Endothelial cell of umbilical vein (primary cell): Measurements from ENCODE around the gene SLC7A8. TPM values are rescaled to one million over a fixed set of nuclear protein-coding genes. Genes with fewer than 3 reads are reported as not detected.

Experiments
- BruUV-seq: library from RNA; stranded (reverse); fragments of 400-500 nt; replicated peaks from 2 replicates; lab custom pipeline; 2021; lab: Mats Ljungman, UMichigan
- CTCF ChIA-PET: fragments of 300-600, 350-600 bp; sonication (Branson Sonifier 250); formaldehyde crosslinking; loops from one replicate; lab custom pipeline; 2021; ENCODE audit warnings: antibody characterized with exemption, inconsistent platforms; lab: Charles Lee
- POLR2A ChIA-PET: fragments of 300-600, 350-600 bp; sonication (Branson Sonifier 250); formaldehyde crosslinking; loops from one replicate; lab custom pipeline; 2021; ENCODE audit warnings: antibody characterized with exemption, inconsistent platforms; lab: Charles Lee
- DNase-seq: peaks from one replicate; pipeline ENCODE4 v3.0.0-alpha.2; 2011; ENCODE audit warnings: low read depth, low spot score
- FAIRE-seq: peaks from 2 replicates; lab custom pipeline; 2011; peaks lifted over from hg19 to GRCh38; lab: Jason Lieb, UNC
- H2AFZ ChIP-seq: 2 replicates; pipeline ENCODE4 v1.6.0; 2012; ENCODE audit warnings: low read depth, low read length, control low read depth, inconsistent platforms
- H3K27ac ChIP-seq: 2 replicates; pipeline ENCODE4 v1.5.1; 2011; ENCODE audit warnings: low read depth, mild to moderate bottlenecking, control low read depth, low read length, moderate library complexity; ENCODE audit not compliant: insufficient read depth
- H3K27me3 ChIP-seq, 2 experiments: 2 replicates each; pipeline versions ENCODE4 v1.6.0 to v1.6.1; 2011; ENCODE audit warnings: low read length in 2 of 2, mixed read lengths in 1 of 2; ENCODE audit not compliant: control insufficient read depth in 2 of 2, insufficient read depth in 2 of 2
- H3K36me3 ChIP-seq, 2 experiments: 2 replicates in 1 of 2; 3 replicates in 1 of 2; pipeline ENCODE4 v1.5.1; 2011; ENCODE audit warnings: low read length in 2 of 2, mild to moderate bottlenecking in 1 of 2, moderate library complexity in 1 of 2; ENCODE audit not compliant: control insufficient read depth in 2 of 2, insufficient read depth in 2 of 2; ENCODE audit errors: extremely low read depth in 1 of 2
- H3K4me1 ChIP-seq: 3 replicates; pipeline ENCODE4 v1.5.1; 2011; ENCODE audit warnings: mild to moderate bottlenecking, low read length; ENCODE audit not compliant: control insufficient read depth, insufficient read depth; ENCODE audit errors: extremely low read depth
- H3K4me2 ChIP-seq: 2 replicates; pipeline ENCODE4 v1.6.1; 2011; ENCODE audit warnings: low read length, control low read depth, mixed read lengths; ENCODE audit not compliant: insufficient read depth
- H3K4me3 ChIP-seq, 3 experiments: fragments of 200-600 bp in 1 of 3; sonication (generic), shearing (Covaris generic) in 1 of 3; replicated peaks in 1 of 3; 2 replicates each; pipeline ENCODE4 v1.5.1; 2011 to 2016; ENCODE audit warnings: control low read depth in 3 of 3, low read length in 3 of 3, mild to moderate bottlenecking in 2 of 3, inconsistent platforms in 1 of 3, low read depth in 1 of 3, moderate library complexity in 1 of 3; ENCODE audit not compliant: insufficient read depth in 1 of 3
- H3K79me2 ChIP-seq: 2 replicates; pipeline ENCODE4 v1.6.0; 2012; ENCODE audit warnings: low read length, inconsistent platforms; ENCODE audit not compliant: control insufficient read depth, insufficient read depth
- H3K9ac ChIP-seq: replicated peaks from 2 replicates; pipeline ENCODE3; 2011; ENCODE audit warnings: low read length, control low read depth; ENCODE audit not compliant: insufficient read depth; ENCODE audit errors: extremely low read depth
- H3K9me1 ChIP-seq: replicated peaks from 3 replicates; pipeline ENCODE4 v1.6.0; 2011; ENCODE audit warnings: mild to moderate bottlenecking, low read length; ENCODE audit not compliant: control insufficient read depth, insufficient read depth; ENCODE audit errors: extremely low read depth
- H3K9me3 ChIP-seq: replicated peaks from 2 replicates; pipeline ENCODE4 v1.5.1; 2012; ENCODE audit warnings: low read length, inconsistent platforms; ENCODE audit not compliant: control insufficient read depth, insufficient read depth
- H4K20me1 ChIP-seq: replicated peaks from 2 replicates; pipeline ENCODE3; 2011; ENCODE audit warnings: mild to moderate bottlenecking, low read length; ENCODE audit not compliant: control insufficient read depth, insufficient read depth; ENCODE audit errors: extremely low read depth
- CTCF ChIP-seq, 2 donors: IDR thresholded peaks; 1 replicate in 1 of 2; 2 replicates in 1 of 2; pipeline ENCODE4 v1.5.1; 2011; ENCODE audit warnings: low read length in 2 of 2, mild to moderate bottlenecking in 2 of 2, moderate library complexity in 2 of 2, control low read depth in 1 of 2, inconsistent platforms in 1 of 2, low read depth in 1 of 2; ENCODE audit not compliant: insufficient read depth in 1 of 2; ENCODE audit errors: extremely low read depth in 1 of 2
- EZH2 ChIP-seq: IDR thresholded peaks from 2 replicates; pipeline ENCODE4 v1.6.1; 2012; ENCODE audit warnings: borderline replicate concordance, low read depth, mild to moderate bottlenecking, moderate library complexity, low read length, inconsistent platforms; ENCODE audit not compliant: severe bottlenecking
- FOS ChIP-seq: IDR thresholded peaks from 2 replicates; pipeline ENCODE4 v1.6.1; 2011; ENCODE audit warnings: mild to moderate bottlenecking, low read length, moderate library complexity, borderline replicate concordance; ENCODE audit not compliant: insufficient read depth
- JUN ChIP-seq: IDR thresholded peaks from 2 replicates; pipeline ENCODE4 v1.6.1; 2011; ENCODE audit warnings: borderline replicate concordance, low read depth; ENCODE audit not compliant: insufficient read length, insufficient read depth
- MAX ChIP-seq: IDR thresholded peaks from 2 replicates; pipeline ENCODE4 v1.6.1; 2011; ENCODE audit not compliant: insufficient read depth, insufficient read length
- MYC ChIP-seq: IDR thresholded peaks from one replicate; pipeline ENCODE4 v1.6.1; 2011; ENCODE audit warnings: mild to moderate bottlenecking, low read depth, low read length
- dilution Hi-C: fragments of 300-500 bp; cut with MboI; formaldehyde crosslinking; loops from one replicate; pipeline ENCODE4 v1.15.0; 2019; ENCODE audit warnings: low sequenced_read_pairs; ENCODE audit not compliant: extremely low pct_ligation_motif_present
- intact Hi-C: fragments of 100-400 bp; cut with micrococcal nuclease; formaldehyde crosslinking; loops from one replicate; pipeline ENCODE4 v1.10.0; 2022
- polyA plus RNA-seq, 4 experiments: library from polyadenylated mRNA; depleted of rRNA in 3 of 4; stranded (reverse) in 3 of 4; unstranded in 1 of 4; fragments of >200 nt; gene quantifications; 2 replicates each; pipeline versions ENCODE4 v1.2.1 to v1.2.3, GENCODE V29; 2011 to 2012; ENCODE audit warnings: missing spikeins in 1 of 4
- total RNA-seq: library from RNA; stranded (reverse); gene quantifications from 2 replicates; pipeline ENCODE4 v1.2.3, GENCODE V29; 2021

SLC7A8 gene
- total and polyA plus RNA-seq, 2 donors (not counting 3 experiments of a cell fraction or from before 2014, with no cell fraction given) = 0.76 to 1.1 TPM

- no peaks in the 10 kb centered on the region for H3K79me2 ChIP-seq
- POLR2A ChIA-PET = interaction anchor here (0.6 kb wide), 1 partner anchor 9 kb away, joined by 3 read pairs; no protein-coding TSS in a partner anchor
- intact Hi-C loops = no loop called here
- H2AFZ ChIP-seq = no peak overlapping the region
- H3K9me3 ChIP-seq = no peaks in the 10 kb centered on the region
- H3K36me3 ChIP-seq = no peaks in the 10 kb centered on the region
- no peak for FAIRE-seq
- TF ChIP-seq EZH2 = no peak
- no peak for TF ChIP-seq MAX
- TF ChIP-seq JUN = no peak
- TF ChIP-seq CTCF (IDR thresholded peaks at IDR 0.05; ENCODE audit: extremely low read depth in 1 of 2, insufficient read depth in 1 of 2, low read depth in 1 of 2, low read length in 2 of 2) = no peak
- TF ChIP-seq FOS = no peak
- no peak for TF ChIP-seq MYC
- CTCF ChIA-PET = interaction anchor here (25.6 kb wide), 1 partner anchor 44 kb away, joined by 1289 read pairs; the partner anchor contains the start of gene CEBPE
- H4K20me1 ChIP-seq = no peaks in the 10 kb centered on the region
- no peaks in the 10 kb centered on the region for H3K4me1 ChIP-seq
- H3K27ac ChIP-seq = no peak overlapping the region
- no peak overlapping the region for H3K4me2 ChIP-seq
- DNase-seq = no peak
- H3K9ac ChIP-seq = no peak overlapping the region
- H3K4me3 ChIP-seq = no peak overlapping the region
- H3K9me1 ChIP-seq = no peaks in the 10 kb centered on the region
- no TSS peak for BruUV-seq
- peaks cover 6 to 15% of the 10 kb centered on the region in 2 experiments for H3K27me3 ChIP-seq
- dilution Hi-C loops = no loop called here
Measured at GRCh38 chr14:23169622-23170021, 13.8 kb downstream of the SLC7A8 start.
